Dermis microvascular lymphatic vessel endothelial cell (primary cell): ENCODE measurements around the gene C1GALT1C1. TPM values are rescaled to one million over a fixed set of nuclear protein-coding genes. Genes with fewer than 3 reads are reported as not detected.

Experiments used
- DNase-seq, 2 donors: peaks; one replicate each; pipeline versions ENCODE4 v3.0.0 to v3.0.0-alpha.2; 2010; ENCODE audit warnings: low read depth in 2 of 2
- total RNA-seq: library from RNA; depleted of rRNA; stranded (reverse); fragments of >200 nt; gene quantifications from 2 replicates; pipeline ENCODE4 v1.2.1, GENCODE V29; 2014

The C1GALT1C1 gene
- total RNA-seq, 1 donor from 2014 or later, result 48.1 TPM

DNA sequence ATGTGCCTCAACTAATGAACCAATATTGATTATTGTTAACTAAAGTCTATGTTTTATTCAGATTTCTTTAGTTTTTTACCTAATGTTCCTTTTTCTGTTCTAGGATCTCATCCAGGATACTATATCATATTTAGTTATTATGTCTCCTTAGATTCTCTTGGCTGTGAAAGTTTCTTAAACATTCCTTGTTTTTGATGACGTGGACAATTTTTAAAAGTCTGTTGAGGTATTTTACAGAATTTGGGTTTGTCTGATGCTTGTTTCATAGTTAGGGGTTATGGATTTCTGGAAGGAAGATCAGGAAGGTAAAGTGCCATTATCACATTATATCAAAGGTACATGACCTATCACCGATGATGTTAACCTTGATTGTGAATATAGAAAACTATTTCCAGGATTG is 44.2 kb downstream of the C1GALT1C1 start:
- no peak for DNase-seq

Other genes with a start within 250 kb of the C1GALT1C1 start
- gene LAMP2, start 160.8 kb downstream of the C1GALT1C1 start, total RNA-seq, result 85.9 and 147 TPM in 2 replicates
- 35.0 and 38.8 TPM in 2 replicates for gene CUL4B, start 69.1 kb downstream of the C1GALT1C1 start, total RNA-seq
- gene MCTS1, start 26.0 kb downstream of the C1GALT1C1 start, total RNA-seq, result 23.3 and 29.1 TPM in 2 replicates
- gene CT47B1, start 245.8 kb upstream of the C1GALT1C1 start, total RNA-seq, result not detected in 2 replicates